HG03575 (cell line): Measurements from ENCODE around the gene PAXX.

ENCODE experiments used
- ATAC-seq: cut with Tn5 transposase; IDR thresholded peaks from one replicate; pipeline ENCODE4 v1.9.1; 2021; ENCODE audit not compliant: unreplicated experiment, insufficient number of reproducible peaks, low FRiP score; ENCODE audit errors: extremely low read depth

Gene PAXX

DNA sequence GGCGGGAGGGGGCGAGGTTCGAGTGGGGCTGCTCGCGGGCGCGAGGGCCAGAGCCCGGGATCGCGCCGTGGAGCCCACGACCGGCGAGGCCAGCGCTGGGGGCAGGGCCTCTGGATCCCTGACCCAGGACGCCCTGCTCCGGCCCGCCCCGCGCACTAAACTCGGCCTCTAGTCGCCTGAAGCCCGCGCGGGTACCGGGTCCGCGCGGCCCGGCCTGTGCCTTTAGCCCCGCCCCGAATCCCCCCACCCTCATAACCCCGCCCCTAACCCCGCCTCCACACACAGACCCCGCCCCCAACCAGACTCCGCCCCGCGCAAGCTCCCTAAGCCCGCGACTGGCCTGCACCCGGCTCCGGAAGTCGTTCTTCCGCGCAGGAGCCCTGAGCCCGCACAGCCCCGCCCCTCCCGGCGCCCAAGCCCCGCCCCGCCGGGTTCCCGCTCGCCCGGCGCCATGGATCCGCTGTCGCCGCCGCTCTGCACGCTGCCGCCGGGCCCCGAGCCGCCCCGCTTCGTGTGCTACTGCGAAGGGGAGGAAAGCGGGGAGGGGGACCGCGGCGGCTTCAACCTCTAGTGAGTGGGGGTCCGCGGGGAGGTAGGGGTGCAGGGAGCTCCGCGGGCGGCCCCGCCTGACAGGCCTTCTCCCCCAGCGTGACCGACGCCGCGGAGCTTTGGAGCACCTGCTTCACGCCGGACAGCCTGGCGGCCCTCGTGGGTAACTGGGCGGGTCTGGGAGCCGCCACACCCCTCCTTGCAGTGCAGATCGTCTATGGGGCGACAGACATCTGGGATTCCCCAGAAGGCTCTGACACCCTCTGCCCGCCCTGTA lies at the start of gene PAXX:
TSS of gene PAXX (plus strand) at position 430 of the 826 bp plus-strand sequence. CDS start at position 452, 22 bp downstream.
- ATAC-seq, result no peak

GRCh38 chr9:136942881-136943230 lies 49.4 kb upstream of the PAXX start:
- ATAC-seq, result no peak

GRCh38 chr9:136943291-136944211 lies 48.7 kb upstream of the PAXX start:
- no peak for ATAC-seq

- no peak for ATAC-seq
Measured at GRCh38 chr9:136944212-136944518, 48.1 kb upstream of the PAXX start.

DNA sequence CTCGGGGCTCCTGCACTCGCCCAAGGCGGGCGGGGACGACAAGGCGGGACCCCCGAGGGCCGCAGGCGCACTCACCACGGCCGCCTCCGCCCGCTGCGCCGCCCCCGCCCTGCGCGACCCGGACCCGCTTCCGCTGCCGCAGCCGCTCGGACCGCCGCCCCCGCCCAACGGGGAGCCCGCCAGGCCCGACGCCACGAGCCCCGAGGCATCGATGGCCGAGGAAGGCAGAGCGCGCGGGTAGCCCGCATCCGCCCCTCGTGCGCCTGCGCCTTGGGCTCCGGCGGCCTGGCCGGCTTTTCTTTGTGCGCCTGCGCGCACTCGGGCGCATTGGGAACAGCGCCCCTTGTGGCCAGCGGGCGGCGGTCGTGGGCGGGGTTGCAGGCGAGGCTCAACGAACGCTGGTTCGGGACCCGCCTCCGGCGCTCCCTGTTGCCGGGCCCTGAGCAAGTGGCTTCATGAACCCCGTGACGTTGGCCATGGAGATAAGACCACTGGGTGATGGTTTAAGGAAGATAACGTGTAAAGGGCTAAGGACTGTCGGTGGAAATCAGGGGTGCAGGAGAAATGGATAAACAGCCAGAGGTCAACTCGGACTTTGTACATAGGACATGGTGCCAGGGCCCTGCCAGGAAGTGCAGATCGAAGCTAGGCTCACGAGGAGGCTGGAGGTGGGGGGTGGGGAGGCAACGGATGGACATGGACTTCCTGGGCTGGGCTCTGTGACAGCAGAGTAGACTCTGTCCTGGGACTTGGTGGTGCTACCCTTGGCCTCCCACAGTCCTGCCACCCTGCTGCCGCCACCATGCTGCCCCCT lies 47.5 kb upstream of the PAXX start, which contains the start of the genes C8G and FBXW5:
TSS of gene C8G (plus strand) at position 725 of the 814 bp plus-strand sequence. CDS start at position 803, 78 bp downstream.
TSS of gene FBXW5 (minus strand) at position 220 of the 814 bp plus-strand sequence. CDS start 655 bp downstream, outside the sequence.
- no peak for ATAC-seq

DNA sequence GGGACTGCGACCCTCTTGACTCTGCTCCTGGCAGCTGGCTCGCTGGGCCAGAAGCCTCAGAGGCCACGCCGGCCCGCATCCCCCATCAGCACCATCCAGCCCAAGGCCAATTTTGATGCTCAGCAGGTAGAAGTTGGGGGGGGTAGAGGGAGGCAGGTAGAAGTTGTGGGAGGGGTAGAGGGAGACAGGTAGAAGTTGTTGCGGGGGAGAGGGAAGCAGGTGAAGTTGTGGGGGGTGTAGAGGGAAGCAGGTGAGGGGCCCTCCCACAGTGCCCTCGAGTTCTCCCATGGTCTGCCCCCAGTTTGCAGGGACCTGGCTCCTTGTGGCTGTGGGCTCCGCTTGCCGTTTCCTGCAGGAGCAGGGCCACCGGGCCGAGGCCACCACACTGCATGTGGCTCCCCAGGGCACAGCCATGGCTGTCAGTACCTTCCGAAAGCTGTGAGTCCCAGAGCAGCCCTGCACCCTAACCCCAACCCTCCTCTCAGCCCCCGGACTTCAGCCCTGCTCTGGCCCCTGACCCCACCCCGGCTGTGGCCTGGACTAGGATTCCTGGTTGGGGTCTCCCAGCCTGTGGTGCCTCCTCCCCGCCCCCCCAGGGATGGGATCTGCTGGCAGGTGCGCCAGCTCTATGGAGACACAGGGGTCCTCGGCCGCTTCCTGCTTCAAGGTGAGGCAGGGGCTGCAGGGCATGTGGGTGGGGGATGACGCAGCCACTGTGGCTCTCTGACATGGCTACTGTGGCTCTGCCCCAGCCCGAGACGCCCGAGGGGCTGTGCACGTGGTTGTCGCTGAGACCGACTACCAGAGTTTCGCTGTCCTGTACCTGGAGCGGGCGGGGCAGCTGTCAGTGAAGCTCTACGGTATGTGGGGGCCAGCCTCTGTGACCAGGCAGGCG lies 46.6 kb upstream of the PAXX start:
- no peak for ATAC-seq

GRCh38 chr9:136946228-136947027 lies 45.8 kb upstream of the PAXX start:
- no peak for ATAC-seq

DNA sequence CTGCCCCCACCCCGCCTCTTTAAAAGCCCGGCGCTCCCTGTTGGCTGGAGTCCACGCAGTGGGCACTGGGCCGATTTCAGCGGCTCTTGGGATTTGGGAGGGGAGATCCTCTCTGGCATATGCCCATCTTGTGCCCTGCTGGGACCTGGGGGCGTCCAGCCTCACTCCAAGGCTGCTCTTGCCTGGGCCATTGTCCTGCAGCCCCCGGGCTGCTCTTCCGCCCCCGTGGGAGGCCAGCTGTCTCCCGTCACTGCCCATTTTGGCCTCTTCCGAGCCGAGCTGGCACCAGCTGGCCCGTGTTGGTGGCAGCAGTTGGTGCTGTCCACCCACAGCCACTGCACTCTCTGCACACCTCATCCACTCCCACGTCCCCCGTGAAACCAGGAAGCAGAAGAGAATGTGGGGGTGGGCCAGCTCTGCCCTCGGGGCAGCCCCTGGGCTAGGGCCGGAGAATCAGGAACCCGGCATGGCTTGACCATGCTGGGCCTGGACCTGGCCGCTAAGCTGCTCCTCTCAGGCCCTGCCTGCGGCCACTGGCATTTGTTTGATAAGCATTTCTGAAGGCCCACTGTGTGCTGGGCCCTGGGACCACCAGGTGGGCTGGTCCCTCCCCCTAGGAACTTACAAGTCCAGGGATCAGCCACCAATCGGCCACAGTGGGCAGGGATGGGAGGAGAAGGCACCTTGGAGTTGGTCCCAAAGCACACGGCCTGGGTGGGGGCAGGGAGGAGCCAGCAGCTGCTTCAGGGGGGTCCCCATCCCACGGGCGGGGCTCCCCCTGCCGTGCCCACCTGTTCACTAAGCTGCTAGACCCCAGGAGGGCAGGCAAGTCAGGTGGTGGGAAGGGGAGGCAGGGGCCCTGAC lies 45.0 kb upstream of the PAXX start:
- no peak for ATAC-seq

GRCh38 chr9:136947955-136948510 lies 44.2 kb upstream of the PAXX start:
- no peak for ATAC-seq

DNA sequence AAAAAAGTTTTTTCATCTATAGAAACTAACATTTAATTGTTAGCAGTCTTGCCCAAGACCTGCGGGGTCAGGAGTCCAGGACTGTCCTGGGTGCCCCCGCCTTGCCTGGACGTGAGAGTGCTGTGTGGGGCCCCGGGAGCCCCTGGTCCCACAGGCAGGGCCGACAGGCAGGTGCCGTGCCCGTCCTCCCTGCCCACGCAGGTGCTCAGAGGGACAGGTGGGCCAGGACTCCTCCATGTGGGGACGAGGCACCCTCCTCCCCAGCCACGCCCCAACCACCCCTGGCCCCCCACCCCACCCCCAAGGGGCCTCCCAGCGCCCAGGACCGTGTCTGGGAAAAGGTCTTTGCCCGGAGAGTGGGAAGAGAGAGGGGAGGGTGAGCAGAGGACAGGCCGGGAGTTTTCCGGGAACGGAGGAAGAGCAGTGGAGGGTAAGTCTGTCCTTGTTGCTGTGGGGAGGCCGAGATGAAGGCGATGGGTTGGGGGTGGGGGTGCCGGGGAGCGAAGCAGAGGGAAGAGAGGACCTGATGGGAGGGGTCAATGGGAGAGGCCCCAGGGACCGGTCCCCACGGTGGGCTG lies 42.9 kb upstream of the PAXX start:
- no peak for ATAC-seq

DNA sequence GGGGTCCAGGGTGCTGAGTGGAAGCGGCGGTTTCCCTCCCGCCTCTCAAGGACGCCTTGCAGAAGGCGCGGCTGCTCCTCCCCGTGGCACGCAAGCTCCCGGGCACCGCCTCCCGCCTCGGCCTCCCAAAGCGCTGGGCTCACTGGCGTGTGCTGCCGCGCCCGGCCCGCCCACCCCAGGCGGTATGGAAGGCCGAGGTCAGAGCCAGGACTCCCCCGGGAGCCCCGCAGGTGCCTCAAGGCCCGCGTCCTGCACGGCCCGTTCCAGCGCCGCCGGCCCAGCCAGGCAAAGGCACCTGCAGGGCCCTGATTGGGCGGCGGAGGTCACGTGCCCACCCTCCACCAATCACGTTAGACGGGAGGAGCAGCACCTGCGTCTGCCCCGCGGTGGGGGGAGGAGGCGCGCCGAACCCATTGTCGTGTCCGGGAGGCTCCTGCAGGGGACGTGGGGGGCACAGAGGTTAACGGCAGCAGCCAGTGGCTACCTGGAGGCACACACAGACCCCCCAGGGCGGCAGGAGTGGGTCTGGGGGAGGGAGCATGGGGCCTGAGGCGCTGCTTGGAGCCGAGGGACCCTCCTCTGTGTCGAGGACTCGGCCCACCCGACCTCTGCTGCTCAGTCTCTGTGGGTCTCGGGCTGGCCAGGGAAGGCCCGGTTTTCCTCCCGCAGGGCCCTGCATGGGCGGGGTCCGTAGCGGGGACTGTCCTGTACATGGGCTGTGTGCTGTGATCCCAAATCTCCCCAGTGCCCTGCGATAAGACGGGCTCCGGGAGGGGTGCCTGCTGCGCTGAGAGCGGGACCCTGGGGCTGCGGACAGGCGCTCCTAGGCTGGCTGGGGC lies 42.2 kb upstream of the PAXX start:
- ATAC-seq, result no peak

DNA sequence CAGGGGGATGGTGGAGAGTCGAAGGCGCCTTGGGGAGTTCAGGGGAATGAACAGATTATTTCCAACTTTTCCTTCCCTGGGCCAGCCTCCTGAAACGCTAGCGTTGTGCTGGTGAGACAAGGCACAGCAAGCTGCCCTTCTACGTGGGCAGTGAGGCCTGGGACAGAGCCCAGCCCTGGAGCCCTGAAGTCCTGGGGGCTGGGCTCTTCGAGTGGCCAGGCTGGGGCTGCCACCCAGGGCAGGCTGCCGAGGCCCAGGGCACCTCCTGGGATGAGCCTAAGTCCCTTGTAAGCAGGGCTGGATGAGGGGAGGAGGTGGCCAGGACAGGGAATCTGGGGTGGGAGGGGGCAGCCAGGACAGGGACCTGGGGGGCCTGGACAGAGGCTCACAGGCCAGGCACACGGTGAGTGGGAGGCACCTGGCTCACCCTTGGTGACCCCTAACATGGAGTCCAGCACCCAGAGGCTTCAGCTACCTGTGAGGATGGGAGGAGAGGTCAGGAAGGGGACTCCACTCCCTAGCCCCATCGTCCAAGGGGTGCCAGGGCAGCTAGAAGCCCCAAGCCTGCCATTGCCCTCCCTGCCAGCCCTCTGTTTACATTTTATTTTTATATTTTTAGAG lies 41.5 kb upstream of the PAXX start:
- no peak for ATAC-seq

GRCh38 chr9:136951541-136952320 lies 40.5 kb upstream of the PAXX start, which contains the start of gene LCN12:
Gene LCN12, plus strand, starts transcription at chr9:136952273. Its CDS starts 55 bp downstream, at chr9:136952328.
- no peak for ATAC-seq

- ATAC-seq, result no peak
Measured at GRCh38 chr9:136952321-136952850, 39.8 kb upstream of the PAXX start.
